ENCODE measurements around the gene COL18A1. TPM values are rescaled to one million over a fixed set of nuclear protein-coding genes. Genes with fewer than 3 reads are reported as not detected.
"Not testable (repeated sequence)": the region's sequence is repeated elsewhere in the genome, so short reads cannot be mapped to it uniquely, and the experiment has no call there.

Gene COL18A1
- total and polyA plus RNA-seq, 4 donors = 62.5 to 309 (median 95.0) TPM

DNA sequence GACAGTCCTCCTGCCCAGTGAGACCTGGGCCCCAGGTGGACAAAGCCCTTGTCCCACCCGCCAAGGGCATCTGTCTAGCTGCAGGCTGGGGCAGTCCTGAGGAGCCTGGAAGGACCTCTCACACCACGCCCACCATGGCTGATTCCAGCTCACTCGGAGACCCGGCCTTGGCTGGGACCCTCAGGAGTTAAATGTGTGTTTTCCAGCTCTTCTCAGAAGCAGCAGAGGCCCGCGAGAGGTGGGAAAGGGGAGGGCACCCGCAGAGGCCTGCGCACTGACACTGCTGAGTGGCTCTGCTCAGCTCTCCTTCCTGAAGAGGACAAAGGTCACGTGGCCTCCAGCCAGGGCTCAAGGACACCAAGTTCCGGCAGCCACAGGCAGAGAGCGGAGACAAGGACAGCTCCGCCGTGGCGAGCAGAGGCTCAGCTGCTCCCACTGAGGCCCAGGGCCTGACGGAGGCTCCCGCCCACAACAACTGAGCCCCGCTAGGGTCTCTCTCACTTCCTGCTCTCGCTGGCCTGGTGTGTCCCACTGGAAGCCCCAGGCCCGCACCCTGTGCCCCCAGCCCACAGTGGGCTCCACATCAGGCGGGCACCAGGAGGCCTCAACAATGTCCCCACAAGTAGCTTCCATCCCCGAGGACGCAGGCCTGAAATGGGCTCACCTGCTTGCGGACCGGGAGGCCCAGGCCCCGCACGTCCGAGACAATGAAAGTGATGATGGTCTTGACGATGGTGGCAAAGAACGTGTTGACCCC, 120.4 kb downstream of the COL18A1 start:
- Histone ChIP-seq H3K36me3 (ENCODE audit: control insufficient read depth, insufficient read depth, low read length) (peaks cover 71% of the 10 kb centered on the region), H3K4me1 (ENCODE audit: control insufficient read depth, insufficient read depth, low read length) (peaks cover 5% of the 10 kb centered on the region), H3K27ac (ENCODE audit: low read depth, low read length) (no peak overlapping the region), H3K4me3 (ENCODE audit: low read depth, low read length) (no peak overlapping the region), H3K9me3 (ENCODE audit: control insufficient read depth, insufficient read depth, low read length) (peaks cover 3% of the 10 kb centered on the region), H3K27me3 (ENCODE audit: control insufficient read depth, insufficient read depth, low read length) (no peaks in the 10 kb centered on the region)
- 89% methylated on average over 28 of the region's 29 CpGs for WGBS (ENCODE audit: insufficient coverage)
- no peak for DNase-seq (ENCODE audit: low read depth in 4 of 6, low spot score in 6 of 6)

DNA sequence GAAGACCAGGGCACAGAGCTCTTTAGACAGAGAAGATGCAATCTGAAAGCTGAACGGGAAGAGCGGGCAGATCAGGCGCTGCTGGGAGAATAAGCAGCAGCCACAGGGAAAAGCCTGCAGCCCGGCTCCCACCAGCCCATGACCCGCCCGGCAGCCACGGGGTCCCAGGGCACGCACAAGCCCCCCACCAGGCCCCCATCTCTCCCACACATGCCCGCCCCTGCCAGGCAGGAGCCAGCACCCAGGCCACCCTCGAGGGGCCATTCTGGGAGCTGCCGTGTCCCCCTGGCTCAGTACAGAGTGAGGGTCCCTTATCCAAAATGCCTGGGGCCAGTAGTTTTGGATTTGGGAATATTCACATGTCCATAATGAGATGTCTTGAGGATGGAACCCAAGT, 120.9 kb downstream of the COL18A1 start:
- peaks cover 76% of the 10 kb centered on the region for H3K36me3 ChIP-seq (ENCODE audit: control insufficient read depth, insufficient read depth, low read length)
- H3K27me3 ChIP-seq (ENCODE audit: control insufficient read depth, insufficient read depth, low read length) = no peaks in the 10 kb centered on the region
- H3K27ac ChIP-seq (ENCODE audit: low read depth, low read length) = no peak overlapping the region
- peaks cover 3% of the 10 kb centered on the region for H3K9me3 ChIP-seq (ENCODE audit: control insufficient read depth, insufficient read depth, low read length)
- no peak for DNase-seq (ENCODE audit: low read depth in 4 of 6, low spot score in 6 of 6)
- WGBS (ENCODE audit: insufficient coverage) = 95% methylated on average over 6 of the region's 11 CpGs
- no peak overlapping the region for H3K4me3 ChIP-seq (ENCODE audit: low read depth, low read length)
- peaks cover 5% of the 10 kb centered on the region for H3K4me1 ChIP-seq (ENCODE audit: control insufficient read depth, insufficient read depth, low read length)

DNA sequence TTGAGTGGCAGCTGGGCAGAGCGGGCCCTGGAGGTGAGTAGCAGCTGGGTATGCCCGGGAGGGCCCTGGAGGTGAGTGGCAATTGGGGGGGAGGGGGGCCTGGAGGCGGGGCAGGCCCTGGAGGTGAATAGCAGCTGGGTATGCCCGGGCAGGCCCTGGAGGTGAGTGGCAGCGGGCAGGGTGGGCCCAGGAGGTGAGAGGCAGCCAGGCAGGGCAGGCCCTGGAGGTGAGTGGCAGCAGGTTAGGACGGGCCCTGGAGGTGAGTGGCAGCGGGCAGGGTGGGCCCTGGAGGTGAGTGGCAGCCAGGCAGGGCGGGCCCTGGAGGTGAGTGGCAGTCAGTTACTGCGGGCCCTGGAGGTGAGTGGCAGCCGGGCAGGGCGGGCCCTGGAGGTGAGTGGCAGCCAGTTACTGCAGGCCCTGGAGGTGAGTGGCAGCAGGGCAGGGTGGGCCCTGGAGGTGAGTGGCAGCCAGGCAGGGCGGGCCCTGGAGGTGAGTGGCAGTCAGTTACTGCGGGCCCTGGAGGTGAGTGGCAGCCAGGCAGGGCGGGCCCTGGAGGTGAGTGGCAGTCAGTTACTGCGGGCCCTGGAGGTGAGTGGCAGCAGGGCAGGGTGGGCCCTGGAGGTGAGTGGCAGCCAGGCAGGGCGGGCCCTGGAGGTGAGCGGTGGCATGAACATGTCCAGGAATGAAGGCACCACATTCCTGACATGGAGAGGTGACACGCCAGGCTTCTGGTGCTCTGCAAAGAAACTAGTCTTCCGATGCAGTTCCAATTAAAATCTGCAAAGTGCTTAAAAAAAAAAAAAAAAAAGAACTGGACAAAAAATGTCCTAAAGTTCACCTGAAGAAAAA, 122.4 kb downstream of the COL18A1 start:
- H3K9me3 ChIP-seq (ENCODE audit: control insufficient read depth, insufficient read depth, low read length); H3K27me3 ChIP-seq (ENCODE audit: control insufficient read depth, insufficient read depth, low read length); H3K4me3 ChIP-seq (ENCODE audit: low read depth, low read length); DNase-seq (ENCODE audit: low read depth in 4 of 6, low spot score in 6 of 6); H3K27ac ChIP-seq (ENCODE audit: low read depth, low read length); H3K4me1 ChIP-seq (ENCODE audit: control insufficient read depth, insufficient read depth, low read length): not testable (repeated sequence)
- peaks cover 89% of the 10 kb centered on the region for H3K36me3 ChIP-seq (ENCODE audit: control insufficient read depth, insufficient read depth, low read length)
- 91% methylated on average over 17 of the region's 19 CpGs for WGBS (ENCODE audit: insufficient coverage)

DNA sequence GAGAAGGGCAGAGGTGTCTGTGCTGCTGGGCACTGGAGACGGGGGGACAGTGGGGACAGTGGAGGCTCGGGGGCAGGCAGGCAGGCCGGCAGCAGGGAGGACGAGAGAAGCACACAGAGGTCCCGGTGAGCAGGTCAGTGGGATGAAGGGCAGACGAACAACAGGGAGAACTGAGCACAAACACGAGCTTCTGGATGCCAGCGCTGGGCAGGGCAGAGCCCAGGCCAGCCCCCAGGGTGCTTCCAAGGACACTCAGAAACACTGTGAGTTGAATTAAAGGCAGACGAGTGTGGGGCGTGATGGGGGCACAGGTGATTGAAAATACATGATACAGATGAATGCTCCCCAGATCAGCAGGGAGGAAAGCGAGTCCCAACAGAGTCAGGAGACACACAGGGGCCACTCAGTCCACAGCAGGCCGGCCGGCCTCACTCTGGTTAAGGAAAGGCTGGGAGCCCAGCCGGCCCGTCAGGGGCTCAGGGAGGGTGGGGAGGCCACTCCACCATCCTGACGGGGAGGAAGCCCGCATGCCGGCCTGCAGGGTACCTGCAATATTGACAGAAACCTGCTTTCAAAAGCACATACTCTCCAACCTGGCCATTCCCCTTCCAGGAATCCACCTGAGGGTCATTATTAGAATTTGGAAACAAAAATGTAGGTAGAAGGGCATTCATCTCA, 123.2 kb downstream of the COL18A1 start:
- 93% methylated on average over 12 of the region's 18 CpGs for WGBS (ENCODE audit: insufficient coverage)
- Histone ChIP-seq H3K4me1 (ENCODE audit: control insufficient read depth, insufficient read depth, low read length) (peaks cover 9% of the 10 kb centered on the region), H3K27ac (ENCODE audit: low read depth, low read length) (no peak overlapping the region), H3K4me3 (ENCODE audit: low read depth, low read length) (no peak overlapping the region), H3K9me3 (ENCODE audit: control insufficient read depth, insufficient read depth, low read length) (no peaks in the 10 kb centered on the region), H3K27me3 (ENCODE audit: control insufficient read depth, insufficient read depth, low read length) (no peaks in the 10 kb centered on the region), H3K36me3 (ENCODE audit: control insufficient read depth, insufficient read depth, low read length) (peaks cover 88% of the 10 kb centered on the region)
- DNase-seq (ENCODE audit: low read depth in 4 of 6, low spot score in 6 of 6) = no peak

DNA sequence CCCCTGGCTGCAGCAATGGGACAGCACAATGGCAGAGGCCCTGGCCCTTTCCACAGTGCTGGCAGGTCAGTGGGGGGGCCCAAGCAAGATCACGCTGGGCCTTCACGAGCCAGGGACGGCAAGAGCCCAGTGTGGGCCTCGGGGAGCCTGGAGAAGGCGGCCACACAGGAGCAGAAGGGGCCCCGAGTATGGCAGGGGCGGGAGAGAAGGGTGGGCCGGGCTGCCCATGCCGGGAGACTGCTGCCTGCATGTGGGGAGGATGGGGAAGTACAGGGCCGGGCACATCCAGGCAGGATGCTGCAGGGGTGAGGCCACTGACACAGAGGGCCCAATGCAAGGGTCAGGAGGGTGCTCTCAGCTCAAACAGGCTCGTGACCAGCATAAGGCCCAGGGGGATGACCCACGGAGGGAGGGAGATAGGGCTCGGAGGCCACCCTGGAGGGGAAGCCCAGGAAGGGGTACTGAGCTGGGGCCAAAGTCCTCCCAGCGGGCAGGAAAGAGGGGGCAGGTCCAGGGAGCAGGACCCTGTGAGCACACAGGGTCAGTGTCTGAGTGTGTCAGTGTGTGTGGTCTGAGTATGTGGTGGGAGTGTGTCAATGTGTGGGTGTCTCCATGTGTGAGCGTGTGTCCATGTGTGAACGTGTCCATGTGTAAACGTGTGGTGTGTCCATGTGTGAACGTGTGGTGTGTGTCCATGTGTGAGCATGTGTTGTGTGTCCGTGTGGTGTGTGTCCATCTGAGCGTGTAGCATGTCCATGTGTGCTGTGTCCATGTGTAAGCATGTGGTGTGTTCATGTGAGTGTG, 124.2 kb downstream of the COL18A1 start:
- Histone ChIP-seq H3K9me3 (ENCODE audit: control insufficient read depth, insufficient read depth, low read length) (no peaks in the 10 kb centered on the region), H3K4me3 (ENCODE audit: low read depth, low read length) (no peak overlapping the region), H3K27ac (ENCODE audit: low read depth, low read length) (no peak overlapping the region), H3K36me3 (ENCODE audit: control insufficient read depth, insufficient read depth, low read length) (peaks cover 90% of the 10 kb centered on the region), H3K27me3 (ENCODE audit: control insufficient read depth, insufficient read depth, low read length) (no peaks in the 10 kb centered on the region), H3K4me1 (ENCODE audit: control insufficient read depth, insufficient read depth, low read length) (peaks cover 19% of the 10 kb centered on the region)
- DNase-seq (ENCODE audit: low read depth in 4 of 6, low spot score in 6 of 6) = no peak
- WGBS (ENCODE audit: insufficient coverage) = 81% methylated on average over 20 of the region's 20 CpGs

DNA sequence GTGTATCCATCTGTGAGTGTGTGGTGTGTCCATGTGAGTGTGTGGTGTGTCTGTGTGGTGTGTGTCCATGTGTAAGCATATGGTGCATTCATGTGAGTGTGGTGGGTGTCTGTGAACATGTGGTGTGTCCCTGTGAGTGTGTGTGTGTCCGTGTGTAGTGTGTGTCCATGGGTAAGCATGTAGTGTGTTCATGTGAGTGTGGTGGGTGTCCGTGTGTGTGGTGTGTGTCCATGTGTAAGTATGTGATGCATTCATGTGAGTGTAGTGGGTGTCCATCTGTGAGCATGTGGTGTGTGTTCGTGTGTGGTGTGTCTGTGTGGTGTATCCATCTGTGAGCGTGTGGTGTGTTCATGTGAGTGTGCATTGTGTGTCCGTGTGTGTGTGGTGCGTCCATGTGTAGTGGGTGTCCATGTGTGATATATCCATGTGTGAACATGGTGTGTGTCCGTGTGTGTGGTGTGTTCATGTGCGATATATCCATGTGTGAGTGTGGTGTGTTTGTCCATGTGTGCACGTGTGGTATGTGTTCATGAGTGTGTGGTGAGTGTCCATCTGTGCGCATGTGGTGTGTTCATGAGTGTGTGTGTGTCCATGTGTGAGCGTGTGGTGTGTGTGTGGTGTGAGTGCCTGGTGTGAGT, 124.9 kb downstream of the COL18A1 start:
- peaks cover 93% of the 10 kb centered on the region for H3K36me3 ChIP-seq (ENCODE audit: control insufficient read depth, insufficient read depth, low read length)
- no peak for DNase-seq (ENCODE audit: low read depth in 4 of 6, low spot score in 6 of 6)
- H3K27ac ChIP-seq (ENCODE audit: low read depth, low read length) = no peak overlapping the region
- peaks cover 26% of the 10 kb centered on the region for H3K4me1 ChIP-seq (ENCODE audit: control insufficient read depth, insufficient read depth, low read length)
- no peaks in the 10 kb centered on the region for H3K27me3 ChIP-seq (ENCODE audit: control insufficient read depth, insufficient read depth, low read length)
- no peaks in the 10 kb centered on the region for H3K9me3 ChIP-seq (ENCODE audit: control insufficient read depth, insufficient read depth, low read length)
- H3K4me3 ChIP-seq (ENCODE audit: low read depth, low read length) = no peak overlapping the region
- 97% methylated on average over 11 of the region's 11 CpGs for WGBS (ENCODE audit: insufficient coverage)

GRCh38 chr21:45530423-45531113, 125.6 kb downstream of the COL18A1 start:
- no peak overlapping the region for H3K27ac ChIP-seq (ENCODE audit: low read depth, low read length)
- H3K36me3 ChIP-seq (ENCODE audit: control insufficient read depth, insufficient read depth, low read length) = peaks cover 93% of the 10 kb centered on the region
- peaks cover 28% of the 10 kb centered on the region for H3K4me1 ChIP-seq (ENCODE audit: control insufficient read depth, insufficient read depth, low read length)
- WGBS (ENCODE audit: insufficient coverage) = over 99% methylated on average over 35 of the region's 50 CpGs
- H3K27me3 ChIP-seq (ENCODE audit: control insufficient read depth, insufficient read depth, low read length) = no peaks in the 10 kb centered on the region
- H3K9me3 ChIP-seq (ENCODE audit: control insufficient read depth, insufficient read depth, low read length) = no peaks in the 10 kb centered on the region
- no peak for DNase-seq (ENCODE audit: low read depth in 4 of 6, low spot score in 6 of 6)
- no peak overlapping the region for H3K4me3 ChIP-seq (ENCODE audit: low read depth, low read length)

DNA sequence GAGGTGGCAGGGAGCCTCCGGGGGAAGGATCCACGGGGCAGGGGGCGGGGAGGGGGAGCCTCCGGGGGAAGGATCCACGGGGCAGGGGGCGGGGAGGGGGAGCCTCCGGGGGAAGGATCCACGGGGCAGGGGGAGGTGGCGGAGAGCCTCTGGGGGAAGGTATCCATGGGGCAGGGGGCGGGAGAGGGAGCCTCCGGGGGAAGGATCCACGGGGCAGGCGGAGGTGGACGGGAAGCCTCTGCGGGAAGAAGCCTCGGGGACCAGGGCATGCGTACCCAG, 126.1 kb downstream of the COL18A1 start:
- H3K4me3 ChIP-seq (ENCODE audit: low read depth, low read length); DNase-seq (ENCODE audit: low read depth in 4 of 6, low spot score in 6 of 6); H3K27ac ChIP-seq (ENCODE audit: low read depth, low read length); H3K27me3 ChIP-seq (ENCODE audit: control insufficient read depth, insufficient read depth, low read length); H3K9me3 ChIP-seq (ENCODE audit: control insufficient read depth, insufficient read depth, low read length): not testable (repeated sequence)
- WGBS (ENCODE audit: insufficient coverage) = 97% methylated on average over 11 of the region's 17 CpGs
- H3K4me1 ChIP-seq (ENCODE audit: control insufficient read depth, insufficient read depth, low read length) = peaks cover 32% of the 10 kb centered on the region
- peaks cover 93% of the 10 kb centered on the region for H3K36me3 ChIP-seq (ENCODE audit: control insufficient read depth, insufficient read depth, low read length)

Data from spinal cord (tissue), 10 donors.